ENCODE data around the gene CPEB3.

DNA sequence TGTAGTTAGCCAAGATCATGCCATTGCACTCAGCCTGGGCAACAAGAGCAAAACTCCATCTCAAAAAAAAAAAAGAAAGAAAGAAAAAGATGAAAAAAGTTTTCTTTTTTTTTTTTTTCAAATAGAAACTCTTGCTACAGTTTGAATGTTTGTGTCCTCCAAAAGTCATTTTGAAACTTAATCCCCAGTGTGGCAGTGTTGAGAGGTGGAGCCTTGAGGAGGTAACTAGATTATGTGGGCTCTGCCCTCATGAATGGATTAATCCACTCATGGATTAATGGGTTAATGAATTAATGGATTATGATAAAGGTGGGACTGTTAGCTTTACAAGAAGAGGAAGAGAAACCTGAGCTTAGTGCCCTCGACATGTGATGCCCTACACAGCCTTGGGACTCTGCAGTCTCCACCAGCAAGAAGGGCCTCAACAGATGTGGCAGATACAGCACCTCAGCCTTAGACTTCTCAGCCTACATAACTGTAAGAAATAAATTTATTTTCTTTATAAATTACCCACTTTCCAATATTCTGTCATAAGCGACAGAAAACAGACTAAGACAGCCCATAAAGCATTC is 25.1 kb downstream of the CPEB3 start:
- TF ChIP-seq, protein P1, sequence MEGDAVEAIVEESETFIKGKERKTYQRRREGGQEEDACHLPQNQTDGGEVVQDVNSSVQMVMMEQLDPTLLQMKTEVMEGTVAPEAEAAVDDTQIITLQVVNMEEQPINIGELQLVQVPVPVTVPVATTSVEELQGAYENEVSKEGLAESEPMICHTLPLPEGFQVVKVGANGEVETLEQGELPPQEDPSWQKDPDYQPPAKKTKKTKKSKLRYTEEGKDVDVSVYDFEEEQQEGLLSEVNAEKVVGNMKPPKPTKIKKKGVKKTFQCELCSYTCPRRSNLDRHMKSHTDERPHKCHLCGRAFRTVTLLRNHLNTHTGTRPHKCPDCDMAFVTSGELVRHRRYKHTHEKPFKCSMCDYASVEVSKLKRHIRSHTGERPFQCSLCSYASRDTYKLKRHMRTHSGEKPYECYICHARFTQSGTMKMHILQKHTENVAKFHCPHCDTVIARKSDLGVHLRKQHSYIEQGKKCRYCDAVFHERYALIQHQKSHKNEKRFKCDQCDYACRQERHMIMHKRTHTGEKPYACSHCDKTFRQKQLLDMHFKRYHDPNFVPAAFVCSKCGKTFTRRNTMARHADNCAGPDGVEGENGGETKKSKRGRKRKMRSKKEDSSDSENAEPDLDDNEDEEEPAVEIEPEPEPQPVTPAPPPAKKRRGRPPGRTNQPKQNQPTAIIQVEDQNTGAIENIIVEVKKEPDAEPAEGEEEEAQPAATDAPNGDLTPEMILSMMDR (conservative IDR thresholded peaks at IDR 0.05; ENCODE audit: low read length): no peak
- TF ChIP-seq EZH2phosphoT487 (IDR thresholded peaks at IDR 0.05; ENCODE audit: borderline replicate concordance, low read depth, low read length): no peak
